RCC 7860 (cell line): ENCODE measurements around the gene DRG2.

ENCODE experiments used
- DNase-seq: peaks from one replicate; pipeline ENCODE4 v3.0.0-alpha.2; 2015; ENCODE audit warnings: low spot score
- FAIRE-seq: peaks from 2 replicates; lab custom pipeline; 2012; peaks lifted over from hg19 to GRCh38; lab: Jason Lieb, UNC

DRG2 gene

DNA sequence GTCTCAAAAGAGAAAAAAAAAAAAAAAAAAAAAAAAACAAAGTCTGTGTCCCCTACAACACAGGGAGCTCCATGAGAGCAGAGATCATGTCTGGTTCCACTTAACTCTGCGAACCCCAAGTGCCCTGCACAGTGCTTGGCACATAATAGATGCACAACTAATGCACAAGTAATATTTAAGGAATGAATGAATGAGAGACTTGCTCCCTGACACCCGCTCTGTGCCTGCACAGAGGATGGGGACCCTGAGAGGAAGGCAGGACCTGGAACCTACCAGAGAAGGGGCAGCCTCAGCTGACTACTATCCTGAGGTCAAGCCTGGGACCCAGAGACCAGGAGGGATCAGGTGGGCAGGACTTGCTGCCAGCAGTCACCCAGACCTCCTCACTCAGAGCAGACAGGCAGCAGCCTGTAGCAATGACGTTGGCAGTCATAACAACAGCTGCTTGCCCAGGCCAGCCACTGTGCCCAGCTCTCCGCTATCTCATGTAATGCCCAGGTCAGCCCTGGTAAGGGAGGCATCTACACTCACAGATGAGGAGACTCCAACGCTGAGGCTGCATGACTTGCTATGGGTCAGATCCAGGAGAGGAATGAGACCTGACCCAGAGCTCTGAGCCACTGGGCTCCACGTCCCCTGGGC is 23.7 kb downstream of the DRG2 start:
- FAIRE-seq: no peak
- no peak for DNase-seq

GRCh38 chr17:18115517-18115916 is 27.8 kb downstream of the DRG2 start:
- FAIRE-seq (no peak), DNase-seq (no peak)

- FAIRE-seq (no peak), DNase-seq (no peak)
These were observed 28.3 kb downstream of the DRG2 start for GRCh38 chr17:18116078-18116477.

GRCh38 chr17:18117533-18117932 is 29.8 kb downstream of the DRG2 start:
- no peak for FAIRE-seq
- no peak for DNase-seq

- no peak for FAIRE-seq
These were observed 30.5 kb downstream of the DRG2 start for GRCh38 chr17:18117982-18118975.

GRCh38 chr17:18119166-18119745 is 31.5 kb downstream of the DRG2 start:
- FAIRE-seq (no peak), DNase-seq (no peak)

More at GRCh38 chr17:18117982-18118975, 30.5 kb downstream of the DRG2 start:
- no peak for DNase-seq

- DNase-seq: no peak
- no peak for FAIRE-seq
These were observed 32.2 kb downstream of the DRG2 start for GRCh38 chr17:18119938-18120337.

GRCh38 chr17:18120461-18121017 is 32.8 kb downstream of the DRG2 start:
- no peak for DNase-seq
- FAIRE-seq: no peak

DNA sequence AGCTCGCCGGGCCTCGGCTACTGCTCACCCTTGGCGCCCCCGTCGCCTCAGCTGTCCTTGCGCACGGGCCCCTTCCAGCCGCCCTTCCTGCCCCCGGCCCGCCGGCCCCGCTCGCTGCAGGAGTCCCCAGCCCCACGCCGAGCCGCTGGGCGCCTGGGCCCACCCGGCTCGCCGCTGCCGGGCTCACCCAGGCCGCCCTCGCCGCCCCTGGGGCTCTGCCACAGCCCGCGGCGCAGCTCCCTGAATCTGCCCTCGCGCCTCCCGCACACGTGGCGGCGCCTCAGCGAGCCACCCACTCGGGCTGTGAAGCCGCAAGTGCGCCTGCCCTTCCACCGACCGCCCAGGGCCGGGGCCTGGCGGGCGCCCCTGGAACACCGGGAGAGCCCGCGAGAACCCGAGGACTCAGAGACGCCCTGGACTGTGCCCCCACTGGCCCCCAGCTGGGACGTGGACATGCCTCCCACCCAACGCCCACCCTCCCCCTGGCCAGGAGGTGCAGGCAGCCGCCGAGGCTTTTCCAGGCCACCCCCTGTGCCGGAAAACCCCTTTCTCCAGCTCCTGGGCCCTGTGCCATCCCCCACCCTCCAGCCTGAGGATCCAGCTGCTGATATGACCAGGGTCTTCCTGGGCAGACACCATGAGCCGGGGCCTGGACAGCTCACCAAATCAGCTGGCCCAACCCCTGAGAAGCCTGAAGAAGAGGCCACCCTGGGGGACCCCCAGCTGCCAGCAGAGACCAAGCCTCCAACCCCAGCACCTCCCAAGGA is 33.6 kb downstream of the DRG2 start:
- FAIRE-seq (no peak), DNase-seq (no peak)

- FAIRE-seq (no peak), DNase-seq (no peak)
These were observed 35.4 kb downstream of the DRG2 start for GRCh38 chr17:18122990-18123753.

DNA sequence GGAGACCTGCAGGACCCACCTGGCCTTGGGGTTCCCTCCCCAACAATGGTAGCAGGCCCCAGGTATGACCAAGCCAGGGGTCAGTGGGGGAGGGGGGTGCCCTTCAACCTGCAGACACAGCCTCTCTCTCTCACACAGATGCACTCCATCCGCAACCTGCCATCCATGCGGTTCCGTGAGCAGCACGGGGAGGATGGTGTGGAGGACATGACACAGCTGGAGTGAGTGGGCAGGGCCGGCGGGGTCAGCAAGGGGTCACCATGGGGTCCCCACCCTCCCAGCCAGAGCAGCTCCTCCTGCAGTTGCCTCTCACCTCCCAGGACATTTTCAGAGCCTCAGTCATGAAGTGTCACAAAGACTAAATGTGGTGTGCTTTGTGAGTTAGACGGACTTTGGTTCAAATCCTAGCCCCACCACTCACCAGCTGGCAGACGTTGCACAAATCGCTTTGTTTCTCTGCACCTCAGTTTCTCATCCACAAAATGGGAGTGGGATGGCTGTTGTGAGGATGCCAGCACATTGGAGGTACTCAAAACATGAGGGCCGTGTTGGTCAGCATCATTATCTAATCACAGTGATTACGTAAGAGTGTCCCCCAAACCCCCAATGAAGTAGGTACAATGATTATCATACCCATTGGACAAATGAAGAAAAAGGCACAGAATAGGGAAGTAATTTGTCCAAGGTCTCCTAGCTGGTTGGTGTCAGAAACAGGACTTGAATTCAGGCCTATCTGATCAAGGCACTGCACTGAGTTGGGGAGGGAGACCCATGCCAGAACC is 36.8 kb downstream of the DRG2 start:
- DNase-seq: no peak
- FAIRE-seq: no peak

- DNase-seq (no peak), FAIRE-seq (no peak)
These were observed 41.3 kb downstream of the DRG2 start for GRCh38 chr17:18129041-18129502.

DNA sequence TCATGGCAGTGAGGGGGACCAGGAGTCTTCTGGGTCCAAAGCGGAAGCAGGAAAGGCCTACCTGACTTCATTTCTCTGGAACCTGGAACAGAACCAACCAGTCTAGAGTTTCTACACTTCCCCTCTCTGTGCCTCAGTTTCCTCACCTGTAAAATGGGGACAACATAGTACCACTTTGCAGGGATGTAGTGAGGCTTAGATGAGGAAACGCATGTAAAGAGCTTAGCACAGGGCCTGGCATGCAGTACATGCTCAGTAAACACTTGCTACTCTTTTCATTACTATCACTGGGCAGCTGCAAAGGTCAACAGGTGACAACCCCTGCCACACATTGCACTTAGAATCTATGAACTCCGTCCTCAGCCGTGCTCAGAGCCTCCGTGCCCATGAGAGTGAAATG is 45.0 kb downstream of the DRG2 start:
- no peak for FAIRE-seq
- no peak for DNase-seq

GRCh38 chr17:18136357-18136756 is 48.6 kb downstream of the DRG2 start:
- FAIRE-seq: no peak
- no peak for DNase-seq

DNA sequence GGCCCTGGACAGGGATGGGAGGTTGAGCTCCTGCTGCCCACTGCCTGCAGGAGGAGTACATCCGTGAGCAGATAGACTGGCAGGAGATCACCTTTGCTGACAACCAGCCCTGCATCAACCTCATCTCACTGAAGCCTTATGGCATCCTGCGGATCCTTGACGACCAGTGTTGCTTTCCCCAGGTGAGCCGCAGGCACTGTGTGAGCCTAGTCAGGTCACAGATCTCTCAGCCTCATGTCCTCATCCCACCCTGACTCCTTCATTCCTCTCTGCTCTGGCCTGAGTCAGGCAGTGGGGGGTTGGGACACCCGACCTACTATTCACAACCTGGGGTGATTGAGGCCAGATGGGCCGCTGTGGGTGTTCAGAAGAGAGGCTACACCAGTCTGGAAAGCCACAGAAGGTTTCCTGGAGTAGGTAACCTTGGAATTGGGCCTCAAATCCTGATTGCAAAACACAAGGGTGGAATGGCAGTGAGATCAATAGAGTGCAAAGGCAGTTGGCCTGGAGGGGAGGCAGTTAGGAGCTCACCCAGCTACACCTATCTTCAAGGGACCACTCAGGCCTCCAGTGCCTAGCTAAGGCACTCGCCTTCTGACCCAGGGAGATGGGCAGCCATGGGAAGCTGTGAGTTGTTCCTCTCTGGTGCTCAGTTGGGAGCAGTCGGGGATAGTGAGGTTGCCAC is 50.5 kb downstream of the DRG2 start:
- no peak for FAIRE-seq
- DNase-seq: no peak

GRCh38 chr17:18139092-18139491 is 51.3 kb downstream of the DRG2 start:
- no peak for FAIRE-seq

GRCh38 chr17:18139498-18139897 is 51.8 kb downstream of the DRG2 start:
- DNase-seq (no peak), FAIRE-seq (no peak)

More at GRCh38 chr17:18139092-18139491, 51.3 kb downstream of the DRG2 start:
- DNase-seq: no peak

DNA sequence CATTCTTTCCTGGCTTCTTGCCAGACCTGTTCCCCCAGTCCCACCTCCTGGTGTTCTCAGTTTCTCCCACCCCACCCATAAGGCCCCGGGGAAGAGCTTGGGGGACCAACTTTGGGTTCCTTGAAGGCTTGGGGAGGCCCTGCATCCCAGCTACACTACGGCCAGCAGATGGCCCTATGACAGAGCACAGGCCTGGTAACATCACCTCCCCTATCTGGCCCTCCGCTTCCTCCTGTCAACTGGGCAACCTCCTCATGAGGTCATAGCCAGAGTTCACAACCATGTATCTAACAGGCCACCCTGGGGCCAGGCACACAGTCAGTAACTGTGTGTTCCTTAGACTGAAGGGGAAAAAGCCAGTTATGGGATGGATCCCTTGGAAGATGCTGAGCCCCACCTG is 52.2 kb downstream of the DRG2 start:
- DNase-seq (no peak), FAIRE-seq (no peak)
